GM12878 (cell line): ENCODE data around the gene HNRNPR.

Experiments used
- ASH2L ChIP-seq: fragments of 300-600, 200-600 bp; sonication (generic); IDR thresholded peaks from 2 replicates; pipeline ENCODE4 v1.6.1; 2017; ENCODE audit warnings: low read depth, mild to moderate bottlenecking, borderline replicate concordance
- BRCA1 ChIP-seq: IDR thresholded peaks from 2 replicates; pipeline ENCODE4 v1.6.1; 2011; ENCODE audit warnings: low read depth, low read length, improper control_type of control experiment
- ELK1 ChIP-seq: IDR thresholded peaks from 2 replicates; pipeline ENCODE4 v1.6.1; 2012; ENCODE audit warnings: low read depth, low read length, improper control_type of control experiment
- EP300 ChIP-seq, 2 experiments: fragments of 150-350 bp in 1 of 2; IDR thresholded peaks; 2 replicates each; pipeline ENCODE4 v1.6.1; 2011 to 2012; ENCODE audit warnings: low read depth in 2 of 2, low read length in 2 of 2, borderline replicate concordance in 1 of 2, improper control_type of control experiment in 1 of 2, inconsistent platforms in 1 of 2; ENCODE audit not compliant: control insufficient read depth in 1 of 2
- FOXM1 ChIP-seq: IDR thresholded peaks from 2 replicates; pipeline ENCODE4 v1.6.1; 2012; ENCODE audit warnings: low read depth, mild to moderate bottlenecking, inconsistent platforms, low read length, moderate library complexity
- NFIC ChIP-seq: IDR thresholded peaks from 2 replicates; pipeline ENCODE4 v1.6.1; 2012; ENCODE audit warnings: low read depth, mild to moderate bottlenecking, inconsistent platforms, low read length, moderate library complexity
- NFYB ChIP-seq: IDR thresholded peaks from 2 replicates; pipeline ENCODE4 v1.6.1; 2011; ENCODE audit warnings: low read depth, mild to moderate bottlenecking, low read length, improper control_type of control experiment, moderate library complexity; ENCODE audit not compliant: insufficient read depth
- TCF12 ChIP-seq: IDR thresholded peaks from 2 replicates; pipeline ENCODE4 v1.6.1; 2011; ENCODE audit warnings: low read depth, mild to moderate bottlenecking, low read length
- ZNF207 ChIP-seq: fragments of 450-650 bp; IDR thresholded peaks from 2 replicates; pipeline ENCODE4 v1.6.1; 2014; ENCODE audit warnings: antibody characterized with exemption, mild to moderate bottlenecking, borderline replicate concordance
- ZNF274 ChIP-seq: IDR thresholded peaks from one replicate; pipeline ENCODE4 v1.8.0; 2011; ENCODE audit not compliant: insufficient read length, insufficient read depth
- TF ChIP-seq, protein P1 (sequence below), 3 experiments: IDR thresholded peaks in 2 of 3; conservative IDR thresholded peaks in 1 of 3; 2 replicates each; pipeline ENCODE4 v1.5.1; 2011; ENCODE audit warnings: low read depth in 3 of 3, low read length in 3 of 3, mild to moderate bottlenecking in 3 of 3, control low read depth in 2 of 3, moderate library complexity in 2 of 3, inconsistent platforms in 1 of 3, mixed read lengths in 1 of 3; ENCODE audit not compliant: control insufficient read depth in 2 of 3, insufficient read depth in 1 of 3; ENCODE audit errors: extremely low read depth in 1 of 3

GRCh38 chr1:23352096-23352695, 8.1 kb upstream of the HNRNPR start:
- TF ChIP-seq ZNF274, result no peak
- TF ChIP-seq, protein P1, sequence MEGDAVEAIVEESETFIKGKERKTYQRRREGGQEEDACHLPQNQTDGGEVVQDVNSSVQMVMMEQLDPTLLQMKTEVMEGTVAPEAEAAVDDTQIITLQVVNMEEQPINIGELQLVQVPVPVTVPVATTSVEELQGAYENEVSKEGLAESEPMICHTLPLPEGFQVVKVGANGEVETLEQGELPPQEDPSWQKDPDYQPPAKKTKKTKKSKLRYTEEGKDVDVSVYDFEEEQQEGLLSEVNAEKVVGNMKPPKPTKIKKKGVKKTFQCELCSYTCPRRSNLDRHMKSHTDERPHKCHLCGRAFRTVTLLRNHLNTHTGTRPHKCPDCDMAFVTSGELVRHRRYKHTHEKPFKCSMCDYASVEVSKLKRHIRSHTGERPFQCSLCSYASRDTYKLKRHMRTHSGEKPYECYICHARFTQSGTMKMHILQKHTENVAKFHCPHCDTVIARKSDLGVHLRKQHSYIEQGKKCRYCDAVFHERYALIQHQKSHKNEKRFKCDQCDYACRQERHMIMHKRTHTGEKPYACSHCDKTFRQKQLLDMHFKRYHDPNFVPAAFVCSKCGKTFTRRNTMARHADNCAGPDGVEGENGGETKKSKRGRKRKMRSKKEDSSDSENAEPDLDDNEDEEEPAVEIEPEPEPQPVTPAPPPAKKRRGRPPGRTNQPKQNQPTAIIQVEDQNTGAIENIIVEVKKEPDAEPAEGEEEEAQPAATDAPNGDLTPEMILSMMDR (IDR thresholded peaks at IDR 0.05 in 2 of 3, conservative IDR thresholded peaks at IDR 0.05 in 1 of 3; ENCODE audit: control insufficient read depth in 2 of 3, extremely low read depth in 1 of 3, insufficient read depth in 1 of 3, low read depth in 3 of 3, low read length in 3 of 3), result no peak
- no peak for TF ChIP-seq ASH2L
- no peak for TF ChIP-seq EP300 (IDR thresholded peaks at IDR 0.05; ENCODE audit: borderline replicate concordance in 1 of 2, control insufficient read depth in 1 of 2, low read depth in 2 of 2, low read length in 2 of 2)
- no peak for TF ChIP-seq NFIC
- no peak for TF ChIP-seq ZNF207
- no peak for TF ChIP-seq BRCA1
- no peak for TF ChIP-seq ELK1
- TF ChIP-seq FOXM1, result no peak
- TF ChIP-seq TCF12, result no peak
- no peak for TF ChIP-seq NFYB
